Keratinocyte (primary cell): ENCODE measurements around the gene KCND2. TPM values are rescaled to one million over a fixed set of nuclear protein-coding genes. Genes with fewer than 3 reads are reported as not detected.

Experiments used
- DNase-seq: peaks from one replicate; pipeline ENCODE4 v3.0.0-alpha.2; 2011; ENCODE audit warnings: low read depth, missing footprints, low spot score
- FAIRE-seq: peaks from 2 replicates; lab custom pipeline; 2011; peaks lifted over from hg19 to GRCh38; lab: Jason Lieb, UNC
- H2AFZ ChIP-seq: 2 replicates; pipeline ENCODE4 v1.6.0; 2012; ENCODE audit warnings: low read length, control low read depth, inconsistent platforms; ENCODE audit not compliant: control insufficient read depth
- H3K27ac ChIP-seq: 2 replicates; pipeline ENCODE4 v1.5.1; 2011; ENCODE audit warnings: low read length; ENCODE audit not compliant: control insufficient read depth, insufficient read depth
- H3K27me3 ChIP-seq: 3 replicates; pipeline ENCODE4 v1.6.0; 2011; ENCODE audit warnings: low read length; ENCODE audit not compliant: control insufficient read depth, insufficient read depth; ENCODE audit errors: extremely low read depth
- H3K36me3 ChIP-seq, 2 experiments: 2 replicates in 1 of 2; 3 replicates in 1 of 2; pipeline ENCODE4 v1.5.1; 2011; ENCODE audit warnings: low read length in 2 of 2, mild to moderate bottlenecking in 1 of 2; ENCODE audit not compliant: control insufficient read depth in 2 of 2, insufficient read depth in 2 of 2; ENCODE audit errors: extremely low read depth in 1 of 2
- H3K4me1 ChIP-seq: 3 replicates; pipeline ENCODE4 v1.5.1; 2011; ENCODE audit warnings: low read length; ENCODE audit not compliant: control insufficient read depth, insufficient read depth; ENCODE audit errors: extremely low read depth
- H3K4me2 ChIP-seq: 3 replicates; pipeline ENCODE4 v1.6.0; 2011; ENCODE audit warnings: low read depth, low read length; ENCODE audit not compliant: control insufficient read depth, insufficient read depth; ENCODE audit errors: extremely low read depth
- H3K4me3 ChIP-seq, 3 experiments: fragments of 200-600 bp in 1 of 3; sonication (generic) in 1 of 3; 2 replicates in 2 of 3; 3 replicates in 1 of 3; pipeline ENCODE4 v1.5.1; 2011 to 2016; ENCODE audit warnings: low read length in 3 of 3, mild to moderate bottlenecking in 3 of 3, control low read depth in 2 of 3, inconsistent platforms in 1 of 3, low read depth in 1 of 3, mixed read lengths in 1 of 3, mixed run types in 1 of 3, moderate library complexity in 1 of 3; ENCODE audit not compliant: control insufficient read depth in 2 of 3, insufficient read depth in 2 of 3; ENCODE audit errors: extremely low read depth in 1 of 3
- H3K79me2 ChIP-seq: 2 replicates; pipeline ENCODE4 v1.6.0; 2012; ENCODE audit warnings: low read length; ENCODE audit not compliant: control insufficient read depth, insufficient read depth
- H3K9ac ChIP-seq: 3 replicates; pipeline ENCODE4 v1.6.0; 2011; ENCODE audit warnings: low read length; ENCODE audit not compliant: control insufficient read depth, insufficient read depth; ENCODE audit errors: extremely low read depth
- H3K9me1 ChIP-seq: 3 replicates; pipeline ENCODE4 v1.6.0; 2011; ENCODE audit warnings: low read length; ENCODE audit not compliant: control insufficient read depth, insufficient read depth; ENCODE audit errors: extremely low read depth
- H3K9me3 ChIP-seq: 2 replicates; pipeline ENCODE4 v1.5.1; 2012; ENCODE audit warnings: low read depth, low read length; ENCODE audit not compliant: control insufficient read depth
- H4K20me1 ChIP-seq: 3 replicates; pipeline ENCODE4 v1.6.0; 2011; ENCODE audit warnings: low read length; ENCODE audit not compliant: control insufficient read depth, insufficient read depth; ENCODE audit errors: extremely low read depth
- CTCF ChIP-seq, 3 experiments: IDR thresholded peaks in 1 of 3; conservative IDR thresholded peaks in 1 of 3; optimal IDR thresholded peaks in 1 of 3; 2 replicates in 2 of 3; 3 replicates in 1 of 3; pipeline versions ENCODE3 to v1.5.1; 2011; ENCODE audit warnings: low read length in 3 of 3, mild to moderate bottlenecking in 3 of 3, moderate library complexity in 2 of 3, control low read depth in 1 of 3, inconsistent platforms in 1 of 3; ENCODE audit not compliant: insufficient read depth in 2 of 3; ENCODE audit errors: extremely low read depth in 1 of 3
- EZH2 ChIP-seq: IDR thresholded peaks from one replicate; pipeline ENCODE4 v1.6.1; 2012; ENCODE audit warnings: inconsistent platforms, mild to moderate bottlenecking, low read length, moderate library complexity
- dilution Hi-C: fragments of 300-500 bp; cut with MboI; formaldehyde crosslinking; loops from one replicate; pipeline ENCODE4 v1.7.0; 2020; ENCODE audit warnings: low sequenced_read_pairs; ENCODE audit not compliant: extremely low pct_ligation_motif_present
- polyA plus RNA-seq, 5 experiments: library from polyadenylated mRNA; depleted of rRNA in 3 of 5; stranded (reverse) in 3 of 5; stranded (forward) in 1 of 5; unstranded in 1 of 5; fragments of >200 nt; gene quantifications; 1 replicate in 1 of 5; 2 replicates in 3 of 5; 3 replicates in 1 of 5; pipeline versions ENCODE4 v1.2.1 to v1.2.3, GENCODE V29; 2011 to 2012; ENCODE audit warnings: missing spikeins in 2 of 5, low read depth in 1 of 5, low replicate concordance in 1 of 5

The KCND2 gene
- polyA plus RNA-seq, 1 donor (not counting 4 experiments of a cell fraction or from before 2014, with no cell fraction given), result not detected

- H3K27me3 ChIP-seq, result no peaks in the 10 kb centered on the region
- dilution Hi-C loops, result no loop called here
- no peak overlapping the region for H3K4me3 ChIP-seq
- no peak overlapping the region for H3K4me2 ChIP-seq
- FAIRE-seq, result no peak
- DNase-seq, result no peak
- no peaks in the 10 kb centered on the region for H4K20me1 ChIP-seq
- H2AFZ ChIP-seq, result no peak overlapping the region
- H3K27ac ChIP-seq, result no peak overlapping the region
- no peaks in the 10 kb centered on the region for H3K9me1 ChIP-seq
- no peaks in the 10 kb centered on the region for H3K9me3 ChIP-seq
- H3K36me3 ChIP-seq, result no peaks in the 10 kb centered on the region
- H3K9ac ChIP-seq, result no peak overlapping the region
- TF ChIP-seq CTCF (optimal IDR thresholded peaks at IDR 0.05 in 1 of 3, IDR thresholded peaks at IDR 0.05 in 1 of 3, conservative IDR thresholded peaks at IDR 0.05 in 1 of 3; ENCODE audit: extremely low read depth in 1 of 3, insufficient read depth in 2 of 3, low read length in 3 of 3) (no peak), EZH2 (no peak)
- no peaks in the 10 kb centered on the region for H3K79me2 ChIP-seq
- no peaks in the 10 kb centered on the region for H3K4me1 ChIP-seq
Observed at GRCh38 chr7:120783721-120784120, 510.7 kb downstream of the KCND2 start.

GRCh38 chr7:120785095-120785494, 512.1 kb downstream of the KCND2 start:
- no peaks in the 10 kb centered on the region for H3K9me1 ChIP-seq
- H3K4me1 ChIP-seq, result no peaks in the 10 kb centered on the region
- no peak for DNase-seq
- H4K20me1 ChIP-seq, result no peaks in the 10 kb centered on the region
- H3K9me3 ChIP-seq, result no peaks in the 10 kb centered on the region
- no peak overlapping the region for H3K4me2 ChIP-seq
- no peak overlapping the region for H3K9ac ChIP-seq
- H3K27me3 ChIP-seq, result no peaks in the 10 kb centered on the region
- H3K27ac ChIP-seq, result no peak overlapping the region
- TF ChIP-seq CTCF (optimal IDR thresholded peaks at IDR 0.05 in 1 of 3, IDR thresholded peaks at IDR 0.05 in 1 of 3, conservative IDR thresholded peaks at IDR 0.05 in 1 of 3; ENCODE audit: extremely low read depth in 1 of 3, insufficient read depth in 2 of 3, low read length in 3 of 3) (no peak), EZH2 (no peak)
- dilution Hi-C loops, result no loop called here
- no peaks in the 10 kb centered on the region for H3K79me2 ChIP-seq
- FAIRE-seq, result no peak
- H3K4me3 ChIP-seq, result no peak overlapping the region
- no peaks in the 10 kb centered on the region for H3K36me3 ChIP-seq
- no peak overlapping the region for H2AFZ ChIP-seq
